Stimulated activated CD4-positive, alpha-beta T cell treated with anti-CD3 and anti-CD28 coated beads, Interleukin-1b, Interleukin-23, amount 100 ng/mL, for 24 hours (primary cell): ENCODE results near the gene DGKQ.

ENCODE experiments used
- DNase-seq, 4 experiments: peaks; one replicate each; pipeline ENCODE4 v3.0.0-alpha.2; 2020; ENCODE audit warnings: low read depth in 4 of 4, low spot score in 1 of 4

DGKQ gene

GRCh38 chr4:973431-974397 lies at the start of gene DGKQ:
Gene DGKQ, minus strand, starts transcription at chr4:973569. Its CDS starts 87 bp downstream, at chr4:973482.
- peak; percentile 64 to 87 (median 78) for DNase-seq

GRCh38 chr4:1022739-1023066 lies 49.3 kb upstream of the DGKQ start:
- no peak for DNase-seq

- DNase-seq = no peak
Observed at GRCh38 chr4:1022051-1022738, 48.8 kb upstream of the DGKQ start.

GRCh38 chr4:1021386-1022050 lies 48.1 kb upstream of the DGKQ start:
- no peak for DNase-seq

- no peak for DNase-seq
Observed at GRCh38 chr4:1019729-1020470, 46.5 kb upstream of the DGKQ start.

- no peak for DNase-seq
Observed at GRCh38 chr4:1019320-1019719, 46.0 kb upstream of the DGKQ start.

- no peak for DNase-seq
Observed at GRCh38 chr4:1018147-1019020, 45.0 kb upstream of the DGKQ start.

- no peak for DNase-seq
Observed at GRCh38 chr4:1017706-1018105, 44.3 kb upstream of the DGKQ start.

GRCh38 chr4:1017211-1017610 lies 43.8 kb upstream of the DGKQ start:
- no peak for DNase-seq

GRCh38 chr4:1015746-1016145 lies 42.4 kb upstream of the DGKQ start:
- no peak for DNase-seq

- DNase-seq = no peak
Observed at GRCh38 chr4:1015179-1015578, 41.8 kb upstream of the DGKQ start.

- no peak for DNase-seq
Observed at GRCh38 chr4:1014291-1015167, 41.2 kb upstream of the DGKQ start.

- no peak for DNase-seq
Observed at GRCh38 chr4:1013225-1014073, 40.1 kb upstream of the DGKQ start.

GRCh38 chr4:1012034-1012739 lies 38.8 kb upstream of the DGKQ start:
- peak in 1 of 4 experiments; percentile 12 for DNase-seq

- no peak for DNase-seq
Observed at GRCh38 chr4:1011666-1012033, 38.3 kb upstream of the DGKQ start.

GRCh38 chr4:1011022-1011665 lies 37.8 kb upstream of the DGKQ start, which contains the start of gene FGFRL1:
Gene FGFRL1, plus strand, starts transcription at chr4:1011626. Its CDS starts 860 bp downstream, at chr4:1012486.
- peak; percentile 81 to 94 (median 88) for DNase-seq
